ENCODE results near the gene FHL1. TPM values are rescaled to one million over a fixed set of nuclear protein-coding genes. Genes with fewer than 3 reads are reported as not detected.

FHL1 gene
- total RNA-seq, 1 experiment from 2014 or later: 51.8 TPM

DNA sequence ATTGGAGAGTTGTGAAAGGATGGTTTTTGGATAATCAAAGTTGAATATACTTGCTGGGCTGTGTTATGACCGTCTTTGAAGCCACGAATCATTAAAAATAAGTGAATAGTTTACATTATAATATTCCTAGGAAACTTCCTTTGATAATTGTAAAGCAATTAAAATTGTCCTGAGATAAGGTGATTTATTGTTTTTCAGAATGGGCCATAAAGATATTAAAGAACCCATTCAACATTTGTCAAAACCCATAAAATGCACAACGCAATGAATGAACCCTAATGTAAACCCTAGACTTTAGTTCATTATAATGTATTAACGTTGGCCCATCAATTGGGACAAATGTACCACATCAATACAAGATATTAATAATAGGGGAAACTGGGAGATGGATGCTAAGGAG lies 11.4 kb downstream of the FHL1 start:
- no peaks in the 10 kb centered on the region for H3K27me3 ChIP-seq (ENCODE audit: low read length)
- no peaks in the 10 kb centered on the region for H3F3A ChIP-seq (ENCODE audit: low read length, unreplicated experiment)
- ChIA-PET CTCF (no interaction called here), POLR2A (ENCODE audit: unreplicated experiment) (no interaction called here)
- no peaks in the 10 kb centered on the region for H3K36me3 ChIP-seq (ENCODE audit: low read depth, low read length)
- H3K4me2 ChIP-seq (ENCODE audit: low read length): no peak overlapping the region
- TF ChIP-seq, protein P1, sequence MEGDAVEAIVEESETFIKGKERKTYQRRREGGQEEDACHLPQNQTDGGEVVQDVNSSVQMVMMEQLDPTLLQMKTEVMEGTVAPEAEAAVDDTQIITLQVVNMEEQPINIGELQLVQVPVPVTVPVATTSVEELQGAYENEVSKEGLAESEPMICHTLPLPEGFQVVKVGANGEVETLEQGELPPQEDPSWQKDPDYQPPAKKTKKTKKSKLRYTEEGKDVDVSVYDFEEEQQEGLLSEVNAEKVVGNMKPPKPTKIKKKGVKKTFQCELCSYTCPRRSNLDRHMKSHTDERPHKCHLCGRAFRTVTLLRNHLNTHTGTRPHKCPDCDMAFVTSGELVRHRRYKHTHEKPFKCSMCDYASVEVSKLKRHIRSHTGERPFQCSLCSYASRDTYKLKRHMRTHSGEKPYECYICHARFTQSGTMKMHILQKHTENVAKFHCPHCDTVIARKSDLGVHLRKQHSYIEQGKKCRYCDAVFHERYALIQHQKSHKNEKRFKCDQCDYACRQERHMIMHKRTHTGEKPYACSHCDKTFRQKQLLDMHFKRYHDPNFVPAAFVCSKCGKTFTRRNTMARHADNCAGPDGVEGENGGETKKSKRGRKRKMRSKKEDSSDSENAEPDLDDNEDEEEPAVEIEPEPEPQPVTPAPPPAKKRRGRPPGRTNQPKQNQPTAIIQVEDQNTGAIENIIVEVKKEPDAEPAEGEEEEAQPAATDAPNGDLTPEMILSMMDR (conservative IDR thresholded peaks at IDR 0.05; ENCODE audit: low read depth, low read length): no peak
- TF ChIP-seq EZH2phosphoT487 (IDR thresholded peaks at IDR 0.05; ENCODE audit: borderline replicate concordance, low read length) (no peak), EZH2 (IDR thresholded peaks at IDR 0.05; ENCODE audit: low read length, unreplicated experiment) (no peak)
- DNase-seq (no peak), ATAC-seq (no peak)
- H3K27ac ChIP-seq (ENCODE audit: low read length): no peak overlapping the region
- intact Hi-C loops (cut with micrococcal nuclease): no loop called here
- H3K4me1 ChIP-seq (ENCODE audit: insufficient read depth, low read length): peaks cover 15% of the 10 kb centered on the region
- no peaks in the 10 kb centered on the region for H3K9me3 ChIP-seq (ENCODE audit: low read length)
- H4K20me1 ChIP-seq (ENCODE audit: low read length): no peaks in the 10 kb centered on the region
- no peak overlapping the region for H3K9ac ChIP-seq (ENCODE audit: low read length)
- no peak overlapping the region for H2AFZ ChIP-seq (ENCODE audit: low read length)
- no TSS peak for BruUV-seq (replicated peaks)
- H3K79me2 ChIP-seq (ENCODE audit: low read length): 0 out of 2 replicates have a peak, but pooled peaks cover 6% of the 10 kb centered on the region
- no peaks in the 10 kb centered on the region for H3K9me2 ChIP-seq (replicated peaks; ENCODE audit: low read length)
- H3K4me3 ChIP-seq (ENCODE audit: low read length): no peak overlapping the region

- peaks cover 15% of the 10 kb centered on the region for H3K4me1 ChIP-seq (ENCODE audit: insufficient read depth, low read length)
- peak; percentile 48 for DNase-seq
- TF ChIP-seq, protein P1 (conservative IDR thresholded peaks at IDR 0.05; ENCODE audit: low read depth, low read length): no peak
- TF ChIP-seq EZH2phosphoT487 (IDR thresholded peaks at IDR 0.05; ENCODE audit: borderline replicate concordance, low read length): no peak
- TF ChIP-seq EZH2 (IDR thresholded peaks at IDR 0.05; ENCODE audit: low read length, unreplicated experiment): no peak
- H3K27me3 ChIP-seq (ENCODE audit: low read length): no peaks in the 10 kb centered on the region
- intact Hi-C loops (cut with micrococcal nuclease): loop anchor here (5.0 kb wide), 2 partner anchors 112 to 328 kb away; partner anchors contain the start of gene BRS3
- H3K4me2 ChIP-seq (ENCODE audit: low read length): peak overlapping the region; percentile 19; the same call in 1 of the 2 replicates
- H3K9me3 ChIP-seq (ENCODE audit: low read length): no peaks in the 10 kb centered on the region
- H3K36me3 ChIP-seq (ENCODE audit: low read depth, low read length): no peaks in the 10 kb centered on the region
- no peak overlapping the region for H3K4me3 ChIP-seq (ENCODE audit: low read length)
- no peaks in the 10 kb centered on the region for H3F3A ChIP-seq (ENCODE audit: low read length, unreplicated experiment)
- peak overlapping the region; percentile 32 for H3K27ac ChIP-seq (ENCODE audit: low read length)
- no peak overlapping the region for H2AFZ ChIP-seq (ENCODE audit: low read length)
- no peak overlapping the region for H3K9ac ChIP-seq (ENCODE audit: low read length)
- peaks cover 4% of the 10 kb centered on the region; the same call in 1 of the 2 replicates for H3K79me2 ChIP-seq (ENCODE audit: low read length)
- BruUV-seq (replicated peaks): no TSS peak
- ATAC-seq: peak; percentile 50
- ChIA-PET CTCF (no interaction called here), POLR2A (ENCODE audit: unreplicated experiment) (no interaction called here)
- H3K9me2 ChIP-seq (replicated peaks; ENCODE audit: low read length): no peaks in the 10 kb centered on the region
- no peaks in the 10 kb centered on the region for H4K20me1 ChIP-seq (ENCODE audit: low read length)
Measured at GRCh38 chrX:136159611-136160025, 12.3 kb downstream of the FHL1 start.

DNA sequence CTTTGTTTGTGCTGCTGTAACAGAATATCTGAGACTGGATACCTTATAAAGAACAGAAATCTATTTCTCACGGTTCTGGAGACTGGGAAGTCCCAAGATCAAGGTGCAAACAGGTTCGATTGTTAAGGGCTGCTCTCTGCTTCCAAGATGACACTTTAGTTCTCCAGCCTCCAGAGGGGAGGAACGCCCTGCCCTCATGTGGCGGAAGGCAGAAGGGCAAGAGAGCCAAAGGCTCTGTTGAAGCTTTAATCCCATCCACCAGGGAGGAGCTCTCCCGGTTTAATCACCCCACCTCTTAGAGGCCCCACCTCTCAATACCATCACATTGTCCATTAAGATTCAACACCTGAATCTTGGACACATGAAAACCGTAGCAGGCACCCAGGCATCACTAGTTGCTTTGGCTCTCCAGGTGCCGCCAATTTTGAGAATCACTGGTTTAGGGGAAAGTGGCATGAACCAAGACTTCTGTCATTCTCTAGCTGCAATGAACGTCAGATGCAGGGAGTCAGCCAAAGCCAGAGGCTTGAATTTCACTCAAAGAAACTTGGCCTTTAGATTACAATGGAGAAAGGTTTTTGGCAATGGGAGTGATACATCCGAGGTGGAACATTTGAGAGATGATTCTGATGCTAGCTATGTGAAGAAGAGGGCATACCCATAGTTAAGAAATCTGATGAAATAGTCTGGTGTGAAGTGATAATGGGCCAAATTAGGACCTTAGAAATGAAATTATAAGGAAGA lies 15.7 kb downstream of the FHL1 start:
- H3K9me3 ChIP-seq (ENCODE audit: low read length): no peaks in the 10 kb centered on the region
- DNase-seq (peak; percentile 82), ATAC-seq (peak; percentile 83)
- H3K27ac ChIP-seq (ENCODE audit: low read length): peak overlapping the region; percentile 37; the same call in 1 of the 2 replicates
- no peak overlapping the region for H3K4me3 ChIP-seq (ENCODE audit: low read length)
- no peak overlapping the region for H2AFZ ChIP-seq (ENCODE audit: low read length)
- H3K4me2 ChIP-seq (ENCODE audit: low read length): no peak overlapping the region
- intact Hi-C loops (cut with micrococcal nuclease): loop anchor here (1.0 to 5.0 kb wide), 3 partner anchors 116 to 324 kb away; partner anchors contain the start of gene BRS3
- BruUV-seq (replicated peaks): no TSS peak
- H3K9ac ChIP-seq (ENCODE audit: low read length): peak overlapping the region; percentile 36; the same call in 1 of the 2 replicates
- H3K79me2 ChIP-seq (ENCODE audit: low read length): peaks cover 12% of the 10 kb centered on the region; the same call in 1 of the 2 replicates
- CTCF ChIA-PET: interaction anchor here (0.6 to 2.9 kb wide), 6 partner anchors 31 to 134 kb away, joined by 3 to 36 read pairs (median 4); no protein-coding TSS in a partner anchor
- no peaks in the 10 kb centered on the region for H4K20me1 ChIP-seq (ENCODE audit: low read length)
- H3K36me3 ChIP-seq (ENCODE audit: low read depth, low read length): no peaks in the 10 kb centered on the region
- no peaks in the 10 kb centered on the region for H3K27me3 ChIP-seq (ENCODE audit: low read length)
- POLR2A ChIA-PET (ENCODE audit: unreplicated experiment): interaction anchor here (0.6 kb wide), 1 partner anchor 135 kb away, joined by 3 read pairs; no protein-coding TSS in a partner anchor
- H3K4me1 ChIP-seq (ENCODE audit: insufficient read depth, low read length): peaks cover 29% of the 10 kb centered on the region
- TF ChIP-seq EZH2 (IDR thresholded peaks at IDR 0.05; ENCODE audit: low read length, unreplicated experiment): no peak
- TF ChIP-seq, protein P1 (conservative IDR thresholded peaks at IDR 0.05; ENCODE audit: low read depth, low read length): peak; percentile 82
- no peaks in the 10 kb centered on the region for H3F3A ChIP-seq (ENCODE audit: low read length, unreplicated experiment)
- H3K9me2 ChIP-seq (replicated peaks; ENCODE audit: low read length): no peaks in the 10 kb centered on the region

Data from PC-3 (cell line).